NCI-H1092 (cell line): Measurements from ENCODE around the gene PFKL.
"Not testable (repeated sequence)": the region's sequence is repeated elsewhere in the genome, so short reads cannot be mapped to it uniquely, and the experiment has no call there.

Experiments
- DNase-seq: peaks from one replicate; lab custom pipeline; 2025; lab: John Stamatoyannopoulos, UW

Gene PFKL

DNA sequence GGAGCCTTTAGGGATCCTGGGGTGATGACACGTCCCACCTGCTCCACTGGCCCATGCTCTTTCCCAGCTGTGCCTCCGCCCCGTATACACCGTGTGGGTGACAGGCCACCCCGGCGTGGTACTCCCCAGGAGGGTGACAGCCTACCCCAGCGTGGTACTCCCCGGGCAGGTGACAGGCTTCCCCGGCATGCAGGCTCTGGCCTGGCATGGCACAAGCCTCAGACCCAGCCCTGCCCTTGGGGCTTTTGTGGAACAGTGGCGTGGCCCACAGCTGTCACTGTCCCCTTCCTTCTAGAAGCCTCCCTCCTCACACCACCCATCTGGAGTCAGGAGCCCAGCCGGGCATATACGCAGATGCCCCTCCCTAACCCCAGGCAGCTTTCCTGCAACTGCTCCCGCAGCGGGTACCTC, 4.7 kb upstream of the PFKL start:
- DNase-seq: no peak

DNA sequence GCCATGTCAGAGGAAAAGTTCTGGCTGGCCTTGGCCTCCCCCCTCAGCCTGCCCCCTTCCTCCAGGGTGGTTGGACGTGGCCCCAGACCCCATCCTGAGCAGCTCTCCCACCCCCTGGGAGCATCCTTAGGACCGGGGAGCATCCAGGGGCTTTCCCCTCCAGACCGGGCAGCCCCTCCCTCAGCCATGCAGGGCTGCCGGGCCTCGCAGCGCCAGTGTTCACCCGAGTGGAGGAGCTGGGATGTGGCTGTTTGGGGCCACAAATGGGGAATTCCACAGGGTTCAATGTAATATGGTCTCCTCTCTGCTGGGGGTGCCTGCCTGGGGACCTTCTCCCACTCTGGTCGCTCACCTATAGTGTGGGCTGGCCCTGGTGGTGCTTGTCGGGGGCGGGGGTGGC, 4.2 kb upstream of the PFKL start:
- DNase-seq: no peak

GRCh38 chr21:44296103-44296519, 3.7 kb upstream of the PFKL start:
- DNase-seq: no peak

DNA sequence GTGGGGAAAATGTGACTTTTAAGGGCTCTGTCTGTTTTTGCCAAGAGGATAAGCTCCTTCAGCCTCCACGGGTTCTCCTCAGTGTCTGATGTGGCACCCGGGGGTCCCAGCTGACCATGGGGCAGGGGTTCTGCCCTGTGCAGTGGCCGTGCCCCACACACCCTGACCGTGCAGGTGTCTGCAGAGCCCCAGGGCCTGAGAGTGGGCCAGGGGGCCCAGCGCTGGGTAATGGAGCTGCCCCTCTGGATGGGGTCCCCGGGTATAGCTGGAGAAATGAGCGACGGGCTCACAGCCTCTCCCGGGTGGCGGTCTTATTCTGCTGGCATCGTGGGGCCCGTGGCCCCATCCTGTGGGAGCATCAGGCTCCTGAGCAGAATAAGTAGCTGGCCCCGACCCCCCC, 2.9 kb upstream of the PFKL start:
- DNase-seq: no peak

GRCh38 chr21:44297525-44298290, 2.1 kb upstream of the PFKL start:
- DNase-seq: peak; percentile 70

DNA sequence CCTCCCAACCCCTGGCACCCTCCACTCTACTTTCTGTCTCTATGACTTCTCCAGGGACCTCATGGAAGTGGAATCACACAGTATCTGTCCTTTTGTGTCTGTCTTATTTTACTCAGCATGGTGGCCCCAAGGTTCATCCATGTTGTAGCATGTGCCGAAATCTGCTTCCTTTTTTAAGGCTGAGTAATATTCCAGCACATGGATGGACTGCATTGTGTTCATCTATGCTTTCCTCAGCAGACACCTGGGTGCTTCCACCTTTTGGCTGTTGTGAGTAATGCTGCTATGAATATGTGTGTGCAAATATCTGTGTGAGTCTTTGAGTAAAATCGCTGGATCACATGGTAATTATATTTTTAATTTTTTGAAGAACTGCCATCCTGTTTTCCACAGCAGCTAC, 1.6 kb upstream of the PFKL start:
- DNase-seq: no peak

- DNase-seq: no peak
Measured at GRCh38 chr21:44299085-44299457, 782 bp upstream of the PFKL start.

DNA sequence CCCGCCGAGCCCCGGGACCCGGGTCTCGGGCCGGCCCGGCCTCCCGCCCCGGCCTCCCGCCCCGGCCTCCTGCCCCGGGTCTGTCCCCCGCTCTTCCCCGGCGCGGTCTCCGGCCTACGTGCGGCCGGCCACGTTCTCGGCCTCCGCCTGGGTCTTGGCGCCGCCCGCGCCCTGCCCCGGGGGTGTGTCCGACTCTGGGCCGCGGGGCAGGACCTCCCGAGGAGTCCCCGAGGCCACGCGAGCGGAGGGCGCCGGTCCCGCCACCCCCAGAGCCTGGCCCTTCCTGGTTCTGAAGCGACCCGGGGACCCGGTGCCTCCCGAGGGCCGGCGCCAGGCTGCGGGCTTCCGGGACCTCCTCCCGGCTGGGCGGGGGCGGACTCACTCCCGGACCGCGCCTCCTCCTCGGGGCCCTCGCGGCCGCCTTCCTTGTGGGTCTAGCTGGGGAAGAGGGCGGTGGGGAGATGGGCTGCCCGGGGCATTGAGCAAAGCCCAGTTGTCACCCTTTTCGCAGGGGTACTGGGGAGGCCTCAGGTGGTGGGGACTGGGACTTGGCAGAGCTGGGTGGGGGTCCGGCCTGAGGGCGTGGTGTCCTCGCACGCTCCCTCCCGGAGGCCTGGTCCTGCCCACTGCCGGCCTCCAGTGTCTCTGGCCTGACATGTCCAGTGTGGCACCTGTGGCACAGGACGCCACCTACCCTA, 558 bp downstream of the PFKL start:
- no peak for DNase-seq

DNA sequence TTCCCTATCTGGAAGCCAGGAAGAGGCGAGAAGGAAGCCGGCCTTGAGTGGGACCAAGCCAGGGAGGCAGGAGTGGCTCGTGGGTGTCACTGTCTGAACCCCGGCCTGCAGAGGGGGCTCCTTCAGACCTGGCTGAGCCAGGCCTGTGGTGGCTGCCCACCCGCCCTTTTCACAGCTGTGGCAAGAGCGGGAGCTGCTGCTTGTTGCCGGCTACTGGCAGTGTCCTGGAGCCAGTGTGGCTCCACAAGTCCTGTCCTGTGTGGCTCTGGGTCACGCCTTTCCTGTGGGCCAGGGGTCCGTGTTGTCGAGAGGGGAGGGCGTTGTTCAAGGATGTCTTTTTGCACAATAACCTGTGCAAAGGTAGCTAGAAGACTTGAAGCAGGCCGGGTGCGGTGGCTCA, 1.3 kb downstream of the PFKL start:
- DNase-seq: no peak

DNA sequence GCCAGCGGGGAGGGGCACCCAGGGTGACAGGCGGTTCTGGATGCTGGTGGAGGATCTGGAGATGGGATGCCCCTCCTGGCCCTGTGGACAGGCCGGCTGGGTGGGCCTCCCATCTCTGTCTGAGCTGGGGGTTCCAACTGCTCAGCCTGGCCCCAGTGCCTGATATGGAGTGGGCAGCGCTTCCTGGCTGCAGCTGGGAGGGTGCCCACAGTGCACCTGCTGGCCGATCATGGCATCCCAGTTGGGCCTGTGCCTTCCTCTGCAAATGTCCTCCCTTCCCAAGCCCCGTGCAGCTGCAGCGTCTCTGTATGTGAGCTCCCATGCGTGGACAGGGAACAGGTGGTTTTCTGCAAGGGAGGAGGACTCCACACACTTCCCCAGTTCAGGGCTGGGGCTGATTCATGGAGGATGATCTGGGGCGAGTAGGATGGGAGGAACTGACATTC, 2.1 kb downstream of the PFKL start:
- DNase-seq: peak; percentile 45

DNA sequence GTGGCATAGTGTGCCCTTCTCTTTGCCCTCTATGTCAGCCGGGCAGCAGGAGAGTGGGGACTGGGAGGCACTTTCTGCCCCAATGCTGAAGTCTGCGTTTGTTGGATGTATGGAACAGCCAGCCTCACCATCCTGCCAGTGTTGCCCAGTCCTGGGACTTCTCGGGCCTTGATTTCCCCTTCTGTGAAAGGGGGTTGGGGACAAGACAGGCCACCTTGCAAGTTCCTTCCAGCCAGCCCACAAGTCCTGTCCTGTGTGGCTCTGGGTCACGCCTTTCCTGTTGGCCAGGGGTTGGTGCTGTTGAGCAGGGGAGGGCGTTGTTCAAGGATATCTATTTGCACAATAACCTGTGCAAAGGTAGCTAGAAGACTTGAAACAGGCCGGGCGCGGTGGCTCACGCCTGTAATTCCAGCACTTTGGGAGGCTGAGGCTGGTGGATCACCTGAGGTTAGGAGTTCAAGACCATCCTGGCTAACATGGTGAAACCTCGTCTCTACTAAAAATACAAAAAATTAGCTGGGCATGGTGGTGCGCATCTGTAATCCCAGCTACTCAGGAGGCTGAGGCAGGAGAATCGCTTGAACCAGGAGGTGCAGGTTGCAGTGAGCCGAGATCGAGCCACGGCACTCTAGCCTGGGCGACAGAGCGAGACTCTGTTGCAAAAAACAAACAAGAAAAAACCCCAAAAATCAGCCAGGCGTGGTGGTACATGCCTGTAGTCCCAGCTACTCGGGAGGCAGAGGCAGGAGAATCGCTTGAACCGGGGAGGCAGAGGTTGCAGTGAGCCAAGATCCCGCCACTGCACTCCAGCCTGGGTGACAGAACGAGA, 2.9 kb downstream of the PFKL start:
- not testable (repeated sequence) for DNase-seq

- DNase-seq: no peak
Measured at GRCh38 chr21:44303490-44303981, 3.7 kb downstream of the PFKL start.

GRCh38 chr21:44304011-44304616, 4.3 kb downstream of the PFKL start:
- no peak for DNase-seq

GRCh38 chr21:44304877-44305293, 5.0 kb downstream of the PFKL start:
- peak; percentile 35 for DNase-seq

DNA sequence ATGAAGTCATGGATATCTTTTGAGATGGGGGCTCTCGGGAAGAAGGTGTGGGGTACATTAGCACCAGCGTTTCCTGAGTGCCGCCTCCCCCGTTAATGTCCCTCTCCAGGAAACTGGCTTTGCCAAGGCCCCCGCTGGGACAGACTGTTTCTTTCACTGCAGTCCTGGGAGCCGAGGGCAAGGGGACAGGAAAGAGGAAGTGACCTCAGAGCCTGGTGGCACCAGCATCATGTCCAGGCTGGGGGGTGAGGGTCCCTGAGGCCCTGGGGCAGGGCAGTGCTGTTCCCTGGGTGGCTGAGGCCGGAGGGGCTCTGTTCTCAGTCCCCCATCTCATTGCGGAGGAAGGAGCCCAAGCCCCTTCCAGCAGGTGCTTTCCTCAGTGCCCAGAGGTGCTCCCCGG, 5.8 kb downstream of the PFKL start:
- no peak for DNase-seq

GRCh38 chr21:44306936-44307704, 7.3 kb downstream of the PFKL start:
- DNase-seq: no peak

- DNase-seq: no peak
Measured at GRCh38 chr21:44310628-44311507, 11.0 kb downstream of the PFKL start.

GRCh38 chr21:44312089-44312488, 12.2 kb downstream of the PFKL start:
- DNase-seq: no peak

GRCh38 chr21:44312716-44313115, 12.9 kb downstream of the PFKL start:
- DNase-seq: no peak

DNA sequence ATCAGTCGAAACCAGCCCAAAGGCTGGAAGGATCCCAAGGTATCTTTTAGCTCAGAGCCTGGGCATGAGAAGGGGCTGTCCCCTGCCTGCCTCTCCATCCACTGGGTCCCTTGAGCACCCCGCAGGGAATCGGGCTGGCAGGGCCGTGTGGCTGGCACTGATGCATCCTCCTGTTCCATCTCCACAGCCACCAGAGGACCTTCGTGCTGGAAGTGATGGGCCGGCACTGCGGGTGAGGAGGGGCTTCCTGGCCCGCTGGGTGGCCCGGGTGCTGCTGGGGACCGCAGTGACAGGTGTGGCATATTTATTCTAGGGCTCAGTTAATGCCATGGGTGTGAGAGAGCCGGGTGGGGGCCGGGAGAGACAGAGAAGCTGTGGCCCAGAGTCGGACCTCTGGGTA, 13.6 kb downstream of the PFKL start:
- no peak for DNase-seq
